Muscle layer of colon (tissue), 2 donors: ENCODE data around the gene CCDC38.

Experiments used
- H3K27ac ChIP-seq: one replicate; pipeline ENCODE4 v1.7.0; 2013; ENCODE audit warnings: low read depth, mild to moderate bottlenecking, low read length, moderate library complexity
- H3K27me3 ChIP-seq, 2 donors: one replicate each; pipeline ENCODE4 v1.7.0; 2013; ENCODE audit warnings: low read length in 2 of 2, mild to moderate bottlenecking in 2 of 2; ENCODE audit not compliant: insufficient read depth in 2 of 2, control insufficient read depth in 1 of 2
- H3K36me3 ChIP-seq: one replicate; pipeline ENCODE4 v1.7.0; 2013; ENCODE audit warnings: mild to moderate bottlenecking, low read length; ENCODE audit not compliant: insufficient read depth
- H3K4me1 ChIP-seq: one replicate; pipeline ENCODE4 v1.7.0; 2013; ENCODE audit warnings: mild to moderate bottlenecking, low read length; ENCODE audit not compliant: insufficient read depth
- H3K4me3 ChIP-seq, 2 donors: one replicate each; pipeline ENCODE4 v1.7.0; 2013; ENCODE audit warnings: low read length in 2 of 2, low read depth in 1 of 2, mild to moderate bottlenecking in 1 of 2, moderate library complexity in 1 of 2
- H3K9ac ChIP-seq: one replicate; pipeline ENCODE4 v1.7.0; 2013; ENCODE audit warnings: low read length
- H3K9me3 ChIP-seq: one replicate; pipeline ENCODE4 v1.7.0; 2013; ENCODE audit warnings: mild to moderate bottlenecking, low read length
- donor health status: abdominal sarcoma.
- donor health status: Adenocarcinoma of cecum.

CCDC38 gene

GRCh38 chr12:95919110-95919509, 23.3 kb downstream of the CCDC38 start:
- Histone ChIP-seq H3K9me3 (no peaks in the 10 kb centered on the region), H3K4me3 (no peak overlapping the region), H3K36me3 (no peaks in the 10 kb centered on the region), H3K27ac (no peak overlapping the region), H3K4me1 (no peaks in the 10 kb centered on the region), H3K9ac (no peak overlapping the region), H3K27me3 (no peaks in the 10 kb centered on the region)

- Histone ChIP-seq H3K36me3 (no peaks in the 10 kb centered on the region), H3K27ac (no peak overlapping the region), H3K9ac (no peak overlapping the region), H3K4me1 (no peaks in the 10 kb centered on the region), H3K4me3 (no peak overlapping the region), H3K9me3 (no peaks in the 10 kb centered on the region), H3K27me3 (no peaks in the 10 kb centered on the region)
Measured at GRCh38 chr12:95918194-95918993, 24.0 kb downstream of the CCDC38 start.

- no peak overlapping the region for H3K9ac ChIP-seq
- H3K9me3 ChIP-seq = no peaks in the 10 kb centered on the region
- no peaks in the 10 kb centered on the region for H3K36me3 ChIP-seq
- H3K4me3 ChIP-seq = no peak overlapping the region
- no peaks in the 10 kb centered on the region for H3K4me1 ChIP-seq
- H3K27me3 ChIP-seq = no peaks in the 10 kb centered on the region
- H3K27ac ChIP-seq = no peak overlapping the region
Measured at GRCh38 chr12:95909871-95910270, 32.5 kb downstream of the CCDC38 start.

GRCh38 chr12:95908573-95908972, 33.8 kb downstream of the CCDC38 start:
- no peak overlapping the region for H3K4me3 ChIP-seq
- no peaks in the 10 kb centered on the region for H3K9me3 ChIP-seq
- no peak overlapping the region for H3K9ac ChIP-seq
- H3K36me3 ChIP-seq = no peaks in the 10 kb centered on the region
- H3K27ac ChIP-seq = no peak overlapping the region
- H3K27me3 ChIP-seq = no peaks in the 10 kb centered on the region
- H3K4me1 ChIP-seq = no peaks in the 10 kb centered on the region

GRCh38 chr12:95898081-95898480, 44.3 kb downstream of the CCDC38 start:
- Histone ChIP-seq H3K4me3 (no peak overlapping the region), H3K36me3 (no peaks in the 10 kb centered on the region), H3K27me3 (no peaks in the 10 kb centered on the region), H3K9ac (no peak overlapping the region), H3K4me1 (no peaks in the 10 kb centered on the region), H3K27ac (no peak overlapping the region), H3K9me3 (no peaks in the 10 kb centered on the region)

- H3K4me3 ChIP-seq = no peak overlapping the region
- no peaks in the 10 kb centered on the region for H3K9me3 ChIP-seq
- no peaks in the 10 kb centered on the region for H3K27me3 ChIP-seq
- no peaks in the 10 kb centered on the region for H3K4me1 ChIP-seq
- H3K27ac ChIP-seq = no peak overlapping the region
- no peak overlapping the region for H3K9ac ChIP-seq
- H3K36me3 ChIP-seq = no peaks in the 10 kb centered on the region
Measured at GRCh38 chr12:95896846-95897245, 45.6 kb downstream of the CCDC38 start.

GRCh38 chr12:95890958-95891357, 51.5 kb downstream of the CCDC38 start:
- Histone ChIP-seq H3K27me3 (no peaks in the 10 kb centered on the region), H3K36me3 (no peaks in the 10 kb centered on the region), H3K9ac (no peak overlapping the region), H3K27ac (no peak overlapping the region), H3K9me3 (no peaks in the 10 kb centered on the region), H3K4me3 (no peak overlapping the region), H3K4me1 (no peaks in the 10 kb centered on the region)

- H3K9ac ChIP-seq = no peak overlapping the region
- H3K36me3 ChIP-seq = no peaks in the 10 kb centered on the region
- no peaks in the 10 kb centered on the region for H3K27me3 ChIP-seq
- H3K4me1 ChIP-seq = no peaks in the 10 kb centered on the region
- H3K27ac ChIP-seq = no peak overlapping the region
- H3K9me3 ChIP-seq = no peaks in the 10 kb centered on the region
- no peak overlapping the region for H3K4me3 ChIP-seq
Measured at GRCh38 chr12:95887311-95887710, 55.1 kb downstream of the CCDC38 start.

GRCh38 chr12:95884998-95885397, 57.4 kb downstream of the CCDC38 start:
- Histone ChIP-seq H3K4me3 (no peak overlapping the region), H3K27me3 (no peaks in the 10 kb centered on the region), H3K9ac (no peak overlapping the region), H3K4me1 (no peaks in the 10 kb centered on the region), H3K27ac (no peak overlapping the region), H3K36me3 (no peaks in the 10 kb centered on the region), H3K9me3 (no peaks in the 10 kb centered on the region)

GRCh38 chr12:95882873-95883272, 59.5 kb downstream of the CCDC38 start:
- no peak overlapping the region for H3K27ac ChIP-seq
- H3K36me3 ChIP-seq = no peaks in the 10 kb centered on the region
- H3K9ac ChIP-seq = no peak overlapping the region
- H3K4me3 ChIP-seq = no peak overlapping the region
- H3K9me3 ChIP-seq = no peaks in the 10 kb centered on the region
- H3K4me1 ChIP-seq = no peaks in the 10 kb centered on the region
- no peaks in the 10 kb centered on the region for H3K27me3 ChIP-seq

GRCh38 chr12:95882080-95882479, 60.3 kb downstream of the CCDC38 start:
- H3K27ac ChIP-seq = no peak overlapping the region
- H3K36me3 ChIP-seq = no peaks in the 10 kb centered on the region
- no peak overlapping the region for H3K4me3 ChIP-seq
- no peaks in the 10 kb centered on the region for H3K27me3 ChIP-seq
- no peaks in the 10 kb centered on the region for H3K4me1 ChIP-seq
- H3K9ac ChIP-seq = no peak overlapping the region
- no peaks in the 10 kb centered on the region for H3K9me3 ChIP-seq

- Histone ChIP-seq H3K4me1 (no peaks in the 10 kb centered on the region), H3K4me3 (no peak overlapping the region), H3K27ac (no peak overlapping the region), H3K36me3 (no peaks in the 10 kb centered on the region), H3K27me3 (no peaks in the 10 kb centered on the region), H3K9ac (no peak overlapping the region), H3K9me3 (no peaks in the 10 kb centered on the region)
Measured at GRCh38 chr12:95881331-95881955, 61.0 kb downstream of the CCDC38 start.
